NCI-H1694 (cell line): ENCODE data around the gene REN.

Experiments used
- DNase-seq: peaks from one replicate; lab custom pipeline; 2025; lab: John Stamatoyannopoulos, UW

REN gene

DNA sequence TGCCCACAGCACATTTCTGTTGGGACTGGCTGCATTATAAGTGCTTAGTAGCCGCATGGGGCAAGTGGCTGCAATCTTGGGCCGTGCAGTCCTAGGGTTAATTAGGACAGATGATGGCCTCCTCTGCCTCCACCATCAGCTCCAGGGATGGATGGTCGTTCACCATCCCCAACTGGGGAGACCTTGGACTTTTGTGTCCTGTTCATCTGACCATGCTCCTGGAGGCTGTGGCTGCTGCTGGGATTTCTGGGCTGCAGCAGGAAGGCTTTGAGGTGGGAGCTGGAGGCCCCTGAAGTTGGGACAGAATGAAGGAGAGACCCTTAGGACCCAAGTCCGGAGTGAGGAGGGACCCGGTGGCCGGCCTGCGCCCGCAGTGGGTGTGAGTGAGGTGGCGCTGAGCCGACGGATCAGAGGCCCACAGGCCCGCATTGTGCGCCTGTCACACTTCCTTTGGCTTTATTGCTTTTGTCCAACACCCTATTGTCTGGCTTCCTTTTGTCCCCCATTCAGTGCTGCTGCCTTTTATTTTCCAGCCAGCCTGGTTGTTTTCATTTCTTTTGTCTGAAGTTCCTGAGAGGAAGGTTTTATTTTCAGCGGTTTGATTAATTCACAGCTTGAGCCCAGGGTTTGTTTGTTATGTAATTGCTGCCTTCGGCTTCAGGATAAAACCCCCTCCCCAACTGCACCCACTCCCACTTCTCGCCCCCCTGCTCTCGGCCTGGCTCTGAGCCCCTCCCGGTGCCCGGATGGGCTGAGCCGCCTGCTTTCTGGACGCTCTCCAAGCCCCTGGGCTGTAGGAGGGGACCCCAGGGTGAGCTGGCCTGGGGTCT lies 57.6 kb downstream of the REN start:
- no peak for DNase-seq

DNA sequence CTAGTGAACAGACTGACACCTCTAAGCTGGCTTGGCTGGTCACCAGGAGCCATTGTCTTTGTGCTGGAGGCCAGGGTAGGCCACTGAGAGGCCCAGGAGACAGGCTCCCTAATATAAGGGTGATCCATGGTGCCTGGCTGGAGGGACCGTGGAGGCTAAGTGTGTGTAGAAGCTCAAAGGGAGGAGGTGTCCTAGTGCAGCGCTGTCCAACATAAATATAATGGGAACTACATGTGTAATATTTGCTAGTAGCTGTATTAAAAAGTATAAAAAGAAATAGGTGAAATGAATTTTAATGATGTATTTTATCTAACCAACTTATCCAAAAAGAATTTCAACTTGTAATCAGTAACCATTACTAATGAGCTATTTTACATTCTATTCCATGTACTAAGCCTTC lies 58.2 kb downstream of the REN start:
- no peak for DNase-seq

DNA sequence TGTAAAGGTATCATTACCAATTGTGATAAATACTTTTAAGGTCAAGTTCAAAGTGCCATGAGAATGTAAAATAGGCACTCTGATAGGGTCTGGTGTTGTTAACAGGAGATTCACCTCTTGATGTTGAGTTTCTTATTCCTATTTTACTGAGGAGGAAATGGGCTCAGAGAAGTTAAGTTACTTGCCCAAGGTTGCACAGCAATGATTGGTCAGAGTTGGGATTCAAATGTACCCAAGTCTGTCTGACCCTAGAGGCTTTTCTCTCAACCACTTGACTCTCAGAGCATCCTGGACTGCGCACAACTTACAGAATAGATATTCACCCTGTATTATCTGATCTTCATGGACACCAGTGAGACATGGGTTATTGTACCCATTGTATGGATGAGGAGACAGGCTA lies 59.3 kb downstream of the REN start:
- no peak for DNase-seq

DNA sequence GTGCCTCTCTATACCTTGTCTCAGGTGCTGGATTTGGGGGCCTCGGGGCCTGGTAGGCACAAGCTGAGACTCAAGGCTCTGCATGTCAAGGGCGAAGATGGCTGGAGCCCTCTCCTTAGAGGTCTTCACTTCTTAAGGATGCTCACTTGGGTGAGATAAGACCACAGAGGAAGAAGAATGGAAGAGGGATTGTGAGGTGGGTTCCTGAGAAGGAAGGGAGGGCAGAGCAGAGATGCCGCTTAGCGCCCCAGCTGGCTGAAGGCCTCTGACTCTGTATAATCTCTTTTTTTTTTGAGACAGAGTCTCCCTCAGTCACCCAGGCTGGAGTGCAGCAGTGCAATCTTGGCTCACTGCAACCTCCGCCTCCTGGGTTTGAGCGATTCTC lies 61.0 kb downstream of the REN start:
- DNase-seq: no peak
